ENCODE data around the gene MAEA.

Gene MAEA

GRCh38 chr4:1300466-1301455 lies 11.1 kb downstream of the MAEA start:
- no peak for DNase-seq (ENCODE audit: low spot score)

GRCh38 chr4:1302159-1302558 lies 12.5 kb downstream of the MAEA start:
- DNase-seq (ENCODE audit: low spot score), result no peak

DNA sequence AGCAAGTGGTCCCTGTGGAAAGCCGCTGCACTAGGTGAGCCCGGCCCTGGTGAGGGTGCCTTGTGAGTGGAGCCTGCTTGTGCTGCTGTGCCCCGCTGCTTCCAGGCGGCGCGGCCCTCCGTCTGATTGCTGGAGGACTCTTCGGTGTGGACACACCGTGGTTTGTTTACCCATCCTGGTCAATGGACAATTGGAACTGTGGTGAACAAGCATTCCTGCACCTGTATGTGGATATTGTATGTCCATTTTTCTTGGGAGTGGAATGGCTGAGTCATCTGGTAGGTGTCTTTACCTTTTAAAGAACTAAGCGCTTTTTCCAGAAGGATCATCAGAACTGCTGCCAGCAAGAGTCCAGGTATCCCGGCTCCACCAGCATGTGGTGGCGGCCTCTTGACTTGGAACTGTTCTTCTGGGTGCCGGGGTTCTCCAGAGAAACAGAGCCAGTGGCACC lies 15.6 kb downstream of the MAEA start:
- no peak for DNase-seq (ENCODE audit: low spot score)

DNA sequence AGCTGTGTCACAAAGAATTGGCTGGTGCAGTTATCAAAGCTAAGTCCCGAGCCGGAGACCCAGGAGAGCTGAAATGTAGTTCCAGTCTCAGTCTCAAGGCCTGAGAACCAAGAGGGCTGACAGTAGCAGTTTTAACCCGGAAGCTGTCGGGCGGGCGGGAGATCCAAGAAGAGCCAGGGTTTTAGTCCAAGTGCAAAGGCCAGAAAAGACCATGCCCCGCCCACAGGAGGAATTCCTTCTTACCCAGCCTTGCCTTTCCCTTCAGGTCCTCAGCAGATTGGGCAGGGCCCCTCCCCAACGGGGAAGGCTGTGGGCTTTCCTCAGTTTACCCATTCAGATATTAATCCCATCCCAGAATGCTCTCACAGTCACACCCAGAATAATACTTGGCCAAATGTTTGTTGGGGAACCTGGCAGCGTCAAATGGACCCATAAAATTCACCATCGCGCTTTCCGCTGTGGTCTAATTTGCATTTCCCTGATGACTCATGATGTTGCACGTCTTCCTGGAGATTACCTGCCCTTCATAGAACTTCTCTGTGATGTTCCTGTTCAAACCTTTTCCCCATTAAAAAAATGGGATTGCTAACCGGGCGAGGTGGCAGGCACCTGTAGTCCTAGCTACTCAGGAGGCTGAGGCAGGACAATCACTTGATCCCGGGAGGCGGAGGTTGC lies 16.2 kb downstream of the MAEA start:
- DNase-seq (ENCODE audit: low spot score), result no peak

DNA sequence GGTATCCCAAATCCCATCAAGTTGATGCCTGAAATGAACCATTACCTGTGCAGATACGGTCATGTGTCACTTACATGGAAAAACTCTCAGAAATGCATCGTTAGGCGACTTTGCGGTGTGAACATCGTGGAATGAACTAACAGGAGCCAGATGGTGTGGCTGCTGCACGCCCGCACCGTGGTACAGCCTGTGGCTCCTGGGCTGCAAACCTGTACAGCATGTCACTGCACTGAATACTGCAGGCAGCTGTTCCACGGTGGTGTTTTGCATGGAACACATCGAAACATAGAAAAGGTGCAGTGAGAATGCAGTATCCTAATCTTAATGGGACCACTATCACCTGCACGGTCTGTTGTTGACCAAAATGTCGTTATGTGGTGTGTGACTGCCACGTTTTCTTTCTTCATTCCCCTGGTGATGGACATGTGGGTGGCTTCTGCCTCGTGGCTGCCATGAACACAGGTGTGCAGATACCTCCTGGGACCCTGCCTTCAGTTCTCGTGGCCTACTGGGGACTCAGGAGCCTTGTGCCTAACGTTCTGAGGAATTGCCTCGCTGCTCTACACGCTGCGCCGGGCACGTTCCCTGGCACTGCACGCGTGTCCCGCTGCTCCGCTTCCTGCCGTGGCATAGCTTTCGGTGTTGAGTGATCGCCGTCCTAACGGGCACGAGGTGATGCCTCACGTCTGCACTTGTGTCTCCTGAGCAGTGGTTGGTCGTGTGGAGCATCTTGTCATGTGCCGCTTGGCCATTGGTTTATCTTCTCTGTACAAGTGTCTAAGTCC lies 18.5 kb downstream of the MAEA start:
- DNase-seq (ENCODE audit: low spot score), result no peak

DNA sequence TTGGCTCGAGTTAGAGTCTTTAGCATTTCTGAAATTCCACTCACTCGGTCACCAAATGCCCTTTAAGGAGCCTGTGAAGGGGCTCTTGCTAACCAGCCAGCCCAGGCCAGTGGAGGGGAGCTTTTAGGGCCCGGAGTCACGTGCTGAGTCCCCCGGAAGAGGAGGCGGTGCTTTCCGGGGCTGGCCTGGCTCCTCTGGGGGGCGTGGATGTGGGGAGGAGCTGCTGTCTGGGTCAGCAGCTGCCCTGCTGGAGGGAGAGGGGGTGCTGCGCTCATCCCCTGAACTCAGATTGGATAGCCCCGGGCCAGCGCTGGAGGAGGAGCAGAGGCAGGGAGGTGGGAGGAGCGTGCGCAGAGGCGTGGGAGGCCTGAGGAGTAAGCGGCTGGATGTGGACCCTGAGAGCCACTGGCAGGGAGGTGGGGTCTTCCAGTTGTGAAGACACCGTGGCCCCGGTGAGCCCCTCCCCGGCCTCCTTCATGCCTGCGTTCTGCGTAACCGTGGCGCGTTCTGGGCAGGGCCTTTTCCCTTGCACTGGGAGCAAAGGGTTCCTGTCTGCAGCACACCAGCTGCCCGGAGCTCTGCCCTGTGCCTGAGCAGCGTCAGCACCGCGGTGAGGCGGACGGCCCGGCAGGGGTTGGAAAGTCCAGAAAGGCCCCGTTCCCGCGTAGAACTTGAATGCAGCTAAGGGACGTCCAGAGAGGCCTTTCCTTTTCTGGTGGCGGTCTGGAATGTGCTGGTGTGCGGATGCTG lies 19.7 kb downstream of the MAEA start:
- DNase-seq (ENCODE audit: low spot score), result peak; percentile 99

DNA sequence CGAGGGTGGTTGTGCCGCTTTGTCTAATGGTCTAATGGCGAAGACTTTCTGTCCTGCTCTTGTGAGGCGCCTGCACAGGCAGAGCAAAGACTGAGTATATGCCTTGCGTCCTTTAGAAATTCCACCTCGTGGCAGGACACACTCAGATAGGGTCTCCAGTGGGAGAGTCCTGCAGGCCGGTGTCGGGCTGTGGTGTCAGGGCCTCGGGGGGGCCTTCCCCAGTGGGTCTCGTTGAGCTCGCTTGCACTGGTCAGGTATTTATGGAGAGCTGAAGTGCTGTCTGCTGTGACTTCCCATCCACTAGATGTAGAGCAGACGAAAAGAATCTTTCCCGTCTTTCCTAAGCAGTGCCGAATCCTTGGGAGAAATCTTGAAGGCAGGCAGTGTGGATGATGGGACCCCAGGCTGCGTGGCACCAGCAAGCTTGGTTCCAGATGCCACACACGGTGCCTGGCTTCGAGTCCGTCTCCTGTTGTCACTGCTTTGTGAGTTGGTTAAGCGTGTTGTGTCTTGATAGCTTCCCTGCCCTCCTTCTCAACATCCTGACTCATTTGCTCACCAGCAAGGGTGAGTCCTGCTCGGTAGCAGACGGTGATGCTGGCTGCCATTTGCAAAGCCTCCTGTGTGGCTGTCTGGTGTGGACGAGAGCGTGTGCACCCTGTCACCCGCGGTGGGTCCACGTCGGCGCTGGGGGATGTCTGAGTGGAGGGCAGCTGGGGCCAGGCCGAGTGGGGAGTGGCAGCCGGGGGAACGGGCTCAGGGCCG lies 20.5 kb downstream of the MAEA start:
- DNase-seq (ENCODE audit: low spot score), result peak; percentile 36

GRCh38 chr4:1310796-1311631 lies 21.3 kb downstream of the MAEA start:
- DNase-seq (ENCODE audit: low spot score), result no peak

GRCh38 chr4:1312821-1313640 lies 23.3 kb downstream of the MAEA start:
- DNase-seq (ENCODE audit: low spot score), result no peak

DNA sequence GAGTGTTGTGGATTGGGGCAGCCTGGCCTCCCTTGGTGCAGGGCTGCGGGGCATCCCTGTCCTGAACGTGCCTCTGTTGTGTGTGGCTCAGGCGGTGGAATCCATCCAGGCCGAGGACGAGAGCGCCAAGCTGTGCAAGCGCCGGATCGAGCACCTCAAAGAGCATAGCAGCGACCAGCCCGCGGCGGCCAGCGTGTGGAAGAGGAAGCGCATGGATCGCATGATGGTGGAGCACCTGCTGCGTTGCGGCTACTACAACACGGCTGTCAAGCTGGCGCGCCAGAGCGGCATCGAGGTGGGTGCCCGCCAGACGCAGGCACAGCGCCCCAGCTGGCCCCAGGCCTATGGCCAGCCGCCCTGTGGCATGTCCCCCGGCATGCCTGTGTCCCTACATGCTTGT lies 25.6 kb downstream of the MAEA start:
- DNase-seq (ENCODE audit: low spot score), result no peak

GRCh38 chr4:1315836-1316536 lies 26.3 kb downstream of the MAEA start:
- DNase-seq (ENCODE audit: low spot score), result no peak

DNA sequence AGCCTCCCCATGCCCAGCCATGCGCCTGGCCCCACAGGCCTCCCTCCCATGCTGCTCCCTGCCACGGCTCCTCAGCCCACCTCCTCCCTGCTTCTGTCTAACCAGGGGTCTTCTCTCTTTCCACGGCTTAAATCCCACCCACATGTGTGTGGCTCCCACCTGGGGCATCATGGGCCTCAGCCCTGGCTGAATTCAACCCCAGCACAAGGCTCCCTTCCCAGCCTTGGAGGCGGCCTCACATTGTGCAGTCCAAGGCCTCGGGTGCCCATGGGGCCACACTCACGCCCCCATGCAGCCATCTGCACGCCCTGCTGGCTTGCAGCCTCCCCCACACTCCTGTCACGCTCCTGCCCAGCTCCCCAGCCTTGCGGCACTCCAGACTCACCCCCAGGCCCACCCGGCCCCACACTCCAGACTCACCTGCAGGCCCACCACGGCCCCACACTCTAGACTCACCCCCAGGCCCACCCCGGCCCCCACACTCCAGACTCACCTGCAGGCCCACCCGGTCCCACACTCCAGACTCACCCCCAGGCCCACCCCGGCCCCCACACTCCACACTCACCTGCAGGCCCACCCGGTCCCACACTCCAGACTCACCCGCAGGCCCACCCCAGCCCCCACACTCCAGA lies 27.0 kb downstream of the MAEA start:
- DNase-seq (ENCODE audit: low spot score), result no peak

DNA sequence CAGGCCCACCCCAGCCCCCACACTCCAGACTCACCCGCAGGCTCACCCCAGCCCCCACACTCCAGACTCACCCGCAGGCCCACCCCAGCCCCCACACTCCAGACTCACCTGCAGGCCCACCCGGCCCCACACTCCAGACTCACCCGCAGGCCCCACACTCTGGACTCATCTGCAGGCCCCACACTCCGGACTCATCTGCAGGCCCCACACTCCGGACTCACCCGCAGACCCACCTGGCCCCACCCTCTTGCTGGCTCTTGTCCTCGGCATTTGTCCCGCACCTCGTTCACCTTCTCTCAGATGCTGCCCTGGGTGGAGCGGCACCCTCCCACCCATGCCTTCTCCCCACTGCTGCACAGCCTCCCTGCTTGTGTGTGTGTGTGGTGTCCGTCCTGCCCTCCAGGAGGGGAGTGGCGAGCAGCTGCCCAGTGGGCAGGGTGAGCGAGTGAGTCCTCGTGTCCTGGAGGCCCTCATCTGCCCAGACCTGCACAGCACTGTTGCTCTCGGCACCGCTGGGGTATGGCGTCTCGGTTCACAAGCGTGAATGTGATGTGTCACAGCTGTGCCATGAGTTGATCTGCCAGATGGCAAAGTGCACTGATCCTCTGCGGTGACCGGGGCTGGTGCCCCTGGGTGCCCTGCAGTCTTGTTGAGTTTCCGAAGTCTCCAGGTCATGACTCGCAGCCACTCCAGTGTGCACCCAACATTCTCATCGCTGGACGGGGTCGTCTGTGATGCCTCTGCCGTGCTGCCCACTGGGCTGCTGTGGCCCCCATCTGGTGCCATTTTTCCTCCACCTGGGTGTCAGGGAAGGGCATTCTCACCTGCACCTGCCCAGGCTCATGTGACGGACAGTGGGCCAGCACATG lies 27.7 kb downstream of the MAEA start:
- no peak for DNase-seq (ENCODE audit: low spot score)

DNA sequence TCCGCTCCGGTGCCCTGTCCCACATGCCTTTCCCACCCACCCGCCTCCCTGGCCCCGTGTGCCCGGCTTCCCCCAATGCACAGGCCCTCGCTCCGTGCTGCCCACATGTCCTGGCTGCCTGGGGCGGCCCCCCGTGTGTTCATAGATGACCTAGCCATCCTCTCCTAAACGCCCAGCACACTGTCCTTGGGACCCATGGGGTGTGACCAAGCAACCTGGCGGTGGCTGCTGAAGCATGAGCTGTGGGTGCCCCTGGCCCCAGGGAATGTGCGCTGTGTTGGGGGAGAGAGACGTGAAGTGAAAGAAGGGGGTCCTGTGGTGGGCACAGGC lies 28.3 kb downstream of the MAEA start:
- DNase-seq (ENCODE audit: low spot score), result no peak

- no peak for DNase-seq (ENCODE audit: low spot score)
Observed at GRCh38 chr4:1318488-1319213, 29.0 kb downstream of the MAEA start.

- DNase-seq (ENCODE audit: low spot score), result no peak
Observed at GRCh38 chr4:1321486-1321885, 31.8 kb downstream of the MAEA start.
